NOMO-1 treated with dmso at 0.1 percent for 144 hours (cell line): ENCODE measurements around the gene HPSE2.
"Not testable (repeated sequence)": the region's sequence is repeated elsewhere in the genome, so short reads cannot be mapped to it uniquely, and the experiment has no call there.

Experiments
- DNase-seq: peaks from one replicate; lab custom pipeline; 2025; ENCODE audit not compliant: unreplicated experiment; lab: John Stamatoyannopoulos, UW

Gene HPSE2

DNA sequence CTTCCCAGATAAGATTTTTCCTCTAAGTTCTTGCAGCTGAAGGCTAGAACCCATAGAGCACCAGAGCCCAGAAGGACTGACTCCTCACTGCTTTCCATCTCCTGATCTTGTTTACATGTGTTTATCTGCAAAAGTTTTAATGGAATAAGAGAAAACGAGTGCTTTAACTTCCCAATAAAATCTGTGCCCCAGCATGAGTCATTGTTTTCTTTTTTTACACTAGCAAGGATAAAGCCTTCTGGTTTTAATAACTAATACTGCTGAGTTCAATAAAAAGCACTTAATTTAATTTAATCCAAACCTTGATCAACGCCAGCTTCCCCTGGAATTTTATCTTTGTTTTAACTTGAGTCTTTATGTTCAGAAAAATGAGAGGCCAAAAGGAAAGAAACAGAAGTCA lies 227.6 kb downstream of the HPSE2 start:
- no peak for DNase-seq

DNA sequence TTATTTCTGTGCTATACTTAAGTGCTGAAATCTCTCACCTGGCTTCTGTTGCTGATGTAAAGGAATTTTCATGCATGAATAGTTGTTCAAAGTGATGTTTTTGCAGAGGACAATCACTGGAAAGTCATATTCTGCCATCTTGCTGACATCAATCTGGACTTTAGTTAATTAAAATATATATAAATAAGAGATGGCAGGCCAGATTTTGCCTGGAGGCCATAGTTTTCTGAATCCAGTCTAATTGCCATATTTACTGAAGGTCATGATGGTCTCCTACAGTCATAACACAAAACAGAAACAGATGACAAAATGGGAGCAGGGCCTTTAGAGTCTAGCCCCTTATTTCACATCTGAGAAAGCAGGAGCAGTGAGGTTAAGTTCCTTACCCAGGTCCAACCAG lies 228.2 kb downstream of the HPSE2 start:
- no peak for DNase-seq

DNA sequence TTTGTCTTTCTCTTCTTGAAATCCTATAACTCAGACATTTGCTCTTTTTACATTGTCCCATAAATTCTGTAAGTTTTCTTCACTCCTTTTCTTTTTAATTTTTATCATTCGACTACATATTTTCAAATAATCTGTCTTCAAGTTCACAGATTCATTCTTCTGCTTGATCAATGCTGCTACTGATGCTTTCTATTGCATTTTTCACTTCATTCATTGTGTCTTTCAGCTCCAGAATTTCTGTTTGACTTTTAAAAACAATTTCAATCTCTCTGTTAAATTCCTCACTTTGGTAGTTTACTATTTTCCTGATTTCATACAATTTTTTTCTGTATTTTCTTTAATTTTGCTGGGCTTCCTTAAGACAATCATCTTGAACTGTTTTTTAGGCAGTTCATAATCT lies 230.4 kb downstream of the HPSE2 start:
- DNase-seq, result no peak

DNA sequence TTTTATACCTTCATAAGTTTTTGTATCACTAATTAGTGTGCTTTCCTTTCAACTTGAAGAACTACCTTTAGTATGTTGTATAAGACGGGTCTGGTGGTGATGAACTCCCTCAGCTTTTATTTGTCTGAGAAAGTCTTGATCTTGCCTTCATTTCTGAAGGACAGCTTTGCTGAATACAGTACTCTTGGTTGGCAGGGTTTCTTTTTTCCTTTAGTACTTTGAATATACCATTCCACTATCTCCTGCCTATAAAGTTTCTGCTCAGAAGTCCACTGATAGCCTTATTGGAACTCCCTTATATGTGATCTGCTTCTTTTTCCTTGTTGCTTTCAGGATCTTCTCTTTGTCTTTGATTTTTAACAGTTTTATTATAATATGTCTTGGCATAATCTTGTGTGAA lies 230.9 kb downstream of the HPSE2 start:
- DNase-seq, result no peak

DNA sequence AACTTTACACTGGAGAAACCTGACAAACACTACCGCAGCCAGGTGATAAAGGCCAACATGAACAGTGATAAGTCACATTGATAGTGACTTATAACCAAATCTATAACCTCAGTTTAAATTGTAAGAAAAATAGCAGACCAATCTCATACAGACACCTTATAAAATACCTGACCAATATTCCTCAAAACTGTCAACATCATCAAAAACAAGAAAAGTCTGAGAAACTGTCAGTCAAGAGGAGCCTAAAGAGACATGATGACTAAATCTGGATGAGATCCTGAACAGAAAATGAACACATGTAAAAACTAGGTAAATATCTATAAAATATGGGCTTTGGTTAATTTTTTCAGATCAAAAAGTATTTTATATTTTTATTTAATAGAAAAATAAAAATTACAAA lies 233.3 kb downstream of the HPSE2 start:
- no peak for DNase-seq

DNA sequence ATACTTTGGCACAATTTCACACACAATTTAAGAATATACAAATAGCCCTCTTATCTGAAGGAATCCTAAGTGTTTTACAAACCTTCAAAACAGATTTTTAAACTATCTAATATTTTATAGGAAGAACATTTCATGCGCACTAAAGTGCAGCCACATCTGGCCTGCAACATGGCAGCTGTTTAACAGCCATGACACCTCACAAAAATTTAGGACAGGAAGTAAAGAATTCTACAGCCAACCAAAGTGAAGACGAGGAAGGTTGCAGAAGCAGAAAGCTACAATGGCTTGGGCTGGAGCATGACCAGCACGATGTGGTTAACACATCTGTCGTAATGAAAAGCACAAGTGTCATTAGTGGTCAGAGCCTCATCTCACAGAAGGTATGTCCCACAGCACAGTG lies 238.1 kb downstream of the HPSE2 start:
- DNase-seq, result no peak

DNA sequence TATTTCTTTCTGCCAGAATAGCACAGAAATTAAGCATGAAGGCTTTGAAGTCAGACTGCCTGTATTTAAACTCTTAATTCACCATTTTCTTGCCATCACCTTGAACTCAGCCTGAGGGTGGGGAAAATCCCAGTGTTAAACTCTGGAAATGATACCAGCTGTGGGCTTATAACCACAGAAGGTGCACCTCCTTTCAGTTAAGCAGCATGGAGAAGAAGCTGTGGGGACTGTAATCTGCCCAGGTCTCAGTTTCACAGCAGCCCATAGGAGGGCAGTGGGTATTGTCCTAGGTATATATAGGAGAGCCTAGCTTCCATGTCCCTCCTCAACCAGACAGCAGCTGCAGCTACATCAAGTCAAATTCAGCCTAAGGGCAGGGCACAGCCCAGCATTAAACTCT lies 241.6 kb downstream of the HPSE2 start:
- DNase-seq, result no peak

DNA sequence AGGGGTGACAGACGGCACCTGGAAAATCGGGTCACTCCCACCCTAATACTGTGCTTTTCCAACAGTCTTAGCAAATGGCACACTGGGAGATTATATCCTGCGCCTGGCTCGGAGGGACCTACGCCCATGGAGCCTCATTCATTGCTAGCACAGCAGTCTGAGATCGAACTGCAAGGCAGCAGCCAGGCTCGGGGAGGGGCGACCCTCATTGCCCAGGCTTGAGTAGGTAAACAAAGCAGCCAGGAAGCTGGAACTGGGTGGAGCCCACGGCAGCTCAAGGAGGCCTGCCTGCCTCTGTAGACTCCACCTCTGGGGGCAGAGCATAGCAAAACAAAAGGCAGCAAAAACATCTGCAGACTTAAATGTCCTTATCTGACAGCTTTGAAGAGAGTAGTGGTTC lies 251.9 kb downstream of the HPSE2 start:
- not testable (repeated sequence) for DNase-seq

DNA sequence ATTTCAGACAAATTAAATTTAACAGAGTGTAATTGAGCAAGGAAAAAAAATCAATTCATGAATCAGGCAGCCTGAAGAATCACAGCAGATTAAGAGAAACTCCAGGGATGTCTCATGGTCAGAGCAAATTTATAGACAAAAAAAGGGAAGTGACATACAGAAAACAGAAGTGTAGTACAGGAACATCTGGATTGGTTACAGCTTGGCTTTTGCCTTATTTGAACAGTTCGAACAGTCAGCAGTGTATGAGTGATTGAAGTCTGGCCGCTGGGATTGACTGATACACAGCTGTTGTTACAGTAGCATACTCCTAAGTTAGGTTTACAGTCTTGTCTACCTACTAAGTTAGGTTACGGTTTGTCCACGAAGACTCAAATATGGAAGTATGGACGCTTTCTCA lies 255.3 kb downstream of the HPSE2 start:
- peak; percentile 51 for DNase-seq

DNA sequence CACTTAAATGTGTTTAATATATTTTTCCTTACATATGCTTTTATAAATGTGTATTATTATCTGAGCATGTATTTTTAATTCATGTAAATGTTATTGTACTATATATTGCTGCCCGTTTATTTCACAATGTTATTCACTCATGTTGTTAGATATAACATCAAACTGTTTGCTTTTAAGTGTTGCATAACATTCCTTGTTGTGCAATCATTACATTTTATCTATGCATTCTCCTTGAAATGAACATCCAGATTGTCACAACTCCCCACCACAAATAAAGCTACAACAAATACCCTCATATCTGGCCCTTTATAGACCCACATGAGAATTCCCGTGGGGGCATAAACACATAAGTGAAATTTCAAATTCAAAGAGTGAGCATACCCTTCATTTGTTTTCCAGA lies 264.2 kb downstream of the HPSE2 start:
- no peak for DNase-seq

DNA sequence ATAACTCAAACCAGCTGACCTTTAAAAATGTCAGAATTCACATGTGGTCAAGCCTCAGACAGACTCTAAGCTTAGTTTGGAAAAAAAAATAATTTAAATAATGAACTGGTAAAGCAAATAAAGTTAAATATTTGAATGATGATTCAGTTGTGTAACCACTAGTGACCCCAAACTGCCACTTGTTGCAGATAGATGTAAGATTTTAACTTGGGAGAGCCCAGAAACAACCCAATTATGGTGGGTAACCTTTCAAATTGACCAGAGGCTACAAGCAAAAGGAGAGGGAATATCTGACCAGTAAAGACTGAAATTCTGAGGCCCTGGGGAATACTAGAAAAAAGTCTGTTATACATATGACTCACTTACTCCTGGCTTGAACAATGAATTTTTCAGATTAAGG lies 268.1 kb downstream of the HPSE2 start:
- DNase-seq, result no peak

DNA sequence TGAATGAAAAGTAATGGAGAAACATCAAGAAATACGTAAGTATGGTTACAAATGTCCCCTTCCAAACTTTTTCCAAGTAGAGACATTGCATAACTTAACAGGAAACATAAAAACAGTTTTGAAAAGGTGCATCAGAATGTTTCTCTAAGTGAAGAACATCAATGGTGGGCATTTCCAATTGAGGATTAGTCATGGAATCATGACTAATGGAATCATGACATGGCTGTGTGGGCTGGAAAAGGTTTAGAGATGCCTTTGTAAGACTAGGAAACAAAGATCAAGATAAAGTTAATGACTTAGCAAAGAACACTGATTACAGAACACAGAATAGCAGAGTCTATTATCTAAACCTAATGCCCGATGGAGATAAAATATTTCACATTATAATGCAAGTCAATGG lies 272.0 kb downstream of the HPSE2 start:
- DNase-seq, result no peak

DNA sequence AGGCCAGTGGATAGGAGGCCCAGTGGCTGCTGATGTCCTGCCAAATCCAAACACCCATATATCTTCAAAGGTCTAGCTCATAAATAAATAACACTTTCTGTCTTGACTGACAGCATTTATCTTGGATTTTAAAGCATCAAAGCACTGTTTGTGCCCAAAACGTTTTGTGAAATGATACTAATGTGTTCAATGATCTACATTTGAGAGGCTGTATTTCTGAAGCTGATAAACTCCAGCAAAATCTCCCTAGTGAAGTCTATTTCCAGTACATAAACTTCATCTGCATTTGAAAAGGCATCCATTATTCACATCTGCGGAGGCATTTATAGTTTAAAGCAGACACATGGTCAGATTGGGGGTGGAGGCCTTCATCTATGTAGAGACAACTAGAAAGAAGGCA lies 276.3 kb downstream of the HPSE2 start:
- no peak for DNase-seq

DNA sequence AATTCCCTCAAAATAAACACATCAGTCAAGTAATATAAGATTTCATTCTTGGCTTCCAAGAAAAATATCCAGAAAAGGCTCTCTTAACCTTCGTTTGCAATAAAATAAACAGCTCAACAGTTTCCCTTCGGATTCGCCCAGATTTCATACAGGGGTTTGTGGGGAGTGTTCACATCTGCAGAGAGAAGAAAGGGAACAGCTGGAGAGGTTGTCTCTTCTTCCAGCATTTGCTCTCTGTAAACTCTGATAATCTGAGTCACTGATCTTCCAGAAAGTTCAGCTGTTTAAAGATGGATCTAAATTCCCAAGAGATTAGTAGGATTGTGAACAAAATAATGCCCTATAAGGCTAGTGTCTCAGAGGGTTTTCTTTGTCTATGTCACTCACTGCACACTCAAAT lies 277.9 kb downstream of the HPSE2 start:
- DNase-seq, result no peak

DNA sequence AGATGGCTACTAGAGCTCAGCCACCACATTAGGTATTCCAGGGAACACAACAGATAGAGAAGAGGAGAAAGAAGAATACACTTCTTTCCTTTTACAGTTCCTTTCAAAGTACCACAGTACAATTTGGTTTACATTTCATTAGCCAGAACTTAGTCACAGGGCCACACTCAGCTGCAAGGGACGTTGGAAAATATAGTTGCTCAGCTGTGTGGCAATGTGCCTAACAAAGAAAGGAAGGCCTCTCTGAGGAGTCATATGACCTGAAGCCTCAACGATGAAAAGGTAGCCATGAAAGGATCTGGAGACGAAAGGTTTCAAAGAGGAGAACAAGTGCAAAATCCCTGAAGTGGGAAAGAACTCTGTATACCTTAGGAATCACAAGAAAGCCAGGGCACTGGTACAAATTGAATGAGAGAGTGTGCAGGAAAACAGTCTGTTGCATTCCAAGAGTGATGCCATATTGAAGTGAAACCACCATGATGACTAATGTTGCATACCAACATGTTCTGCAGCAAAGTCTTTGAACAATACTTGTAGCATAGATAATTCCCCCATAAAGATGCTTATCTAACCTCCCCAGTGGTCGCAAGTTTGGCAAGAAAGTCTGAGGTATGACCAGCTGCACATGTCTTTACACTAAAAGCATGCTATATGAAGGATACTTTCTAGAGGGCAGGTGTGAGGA lies 278.9 kb downstream of the HPSE2 start:
- DNase-seq, result no peak

DNA sequence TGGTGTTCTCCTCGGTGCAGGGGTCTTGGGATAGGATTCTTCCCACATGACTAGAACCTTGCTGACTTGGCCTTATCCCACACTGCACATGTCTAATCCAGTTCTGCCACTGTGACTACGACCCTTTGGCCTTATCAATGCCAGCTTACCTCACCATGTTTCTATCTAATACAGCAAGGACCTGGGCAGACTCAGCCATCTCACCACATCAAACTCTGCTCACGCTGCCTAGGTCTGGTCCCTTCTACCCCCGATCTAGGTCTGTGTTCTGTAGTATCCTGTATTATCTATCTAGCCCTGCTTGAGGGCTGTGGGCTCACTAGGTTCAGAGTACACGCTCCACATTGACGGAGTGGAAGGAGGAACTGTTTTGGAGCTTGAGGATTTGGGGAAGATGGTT lies 282.4 kb downstream of the HPSE2 start:
- DNase-seq, result no peak

DNA sequence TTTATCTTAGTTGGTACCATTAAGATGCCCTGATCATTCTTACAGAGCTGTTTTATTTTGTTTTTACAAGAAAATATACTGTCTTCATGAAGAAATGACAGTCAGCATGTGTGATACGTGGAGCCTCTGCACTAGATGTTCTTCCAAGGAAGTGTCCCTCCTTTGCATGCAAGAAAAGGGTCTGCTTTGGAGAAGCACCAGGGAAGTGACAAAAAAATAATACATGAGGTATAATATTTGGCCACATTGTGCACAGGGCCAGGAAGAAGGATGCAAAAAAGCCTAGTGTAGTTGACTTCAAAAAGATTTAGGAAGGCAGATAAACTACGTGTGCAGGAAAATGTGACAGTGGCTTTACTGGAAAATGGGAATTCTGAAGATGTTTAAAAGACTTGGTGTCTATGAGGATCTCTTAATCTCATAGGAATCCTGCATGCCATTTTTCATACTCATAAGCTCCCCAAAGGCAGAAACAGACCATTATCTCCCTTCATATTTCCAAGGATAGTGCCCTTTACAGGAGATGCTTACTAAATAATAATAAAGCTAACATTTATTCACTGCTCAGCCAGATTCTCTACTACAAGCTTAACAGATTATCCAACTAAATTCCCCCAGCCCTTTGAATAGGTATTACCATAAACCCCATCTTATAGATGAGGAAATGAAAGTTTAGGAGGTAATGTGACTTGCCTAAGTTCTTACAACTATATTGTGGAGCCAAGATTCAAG lies 284.2 kb downstream of the HPSE2 start:
- no peak for DNase-seq

DNA sequence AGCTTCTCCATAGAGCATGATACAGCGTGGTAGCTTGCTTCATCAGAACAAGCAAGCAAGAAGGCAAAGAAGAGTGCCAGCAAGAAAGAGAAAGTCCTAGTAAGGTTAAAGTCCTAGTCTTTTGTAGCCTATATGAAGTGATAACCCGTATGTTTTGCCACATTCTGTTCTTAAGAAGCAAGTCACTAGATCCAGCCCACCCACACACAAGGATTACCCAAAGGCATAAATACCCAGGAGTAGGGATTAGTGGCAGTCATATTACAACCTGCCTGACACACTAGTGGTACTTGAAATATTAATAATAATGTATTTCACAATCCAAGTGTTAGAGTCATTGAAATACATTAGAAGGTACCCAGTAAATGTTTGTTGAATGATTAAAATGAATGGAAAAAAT lies 285.5 kb downstream of the HPSE2 start:
- DNase-seq, result no peak

DNA sequence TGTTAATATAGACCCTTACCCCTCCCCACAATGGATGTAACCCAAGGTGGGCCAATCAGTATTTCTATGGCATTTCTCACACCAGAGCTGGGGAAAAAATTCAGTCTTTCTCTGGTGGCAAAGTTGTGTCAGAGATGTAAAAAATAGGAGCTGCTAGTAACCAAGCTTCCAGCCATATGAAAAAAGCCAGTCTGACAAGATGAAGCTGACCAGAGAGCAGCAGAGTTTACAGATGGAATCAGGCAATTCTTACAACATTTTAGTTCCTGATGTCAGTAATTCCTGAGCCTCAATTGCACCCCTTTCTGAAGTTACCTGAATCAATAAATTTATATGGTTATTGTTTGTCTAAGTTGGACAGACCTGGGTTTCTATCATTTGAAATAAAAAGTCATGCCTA lies 286.3 kb downstream of the HPSE2 start:
- no peak for DNase-seq

DNA sequence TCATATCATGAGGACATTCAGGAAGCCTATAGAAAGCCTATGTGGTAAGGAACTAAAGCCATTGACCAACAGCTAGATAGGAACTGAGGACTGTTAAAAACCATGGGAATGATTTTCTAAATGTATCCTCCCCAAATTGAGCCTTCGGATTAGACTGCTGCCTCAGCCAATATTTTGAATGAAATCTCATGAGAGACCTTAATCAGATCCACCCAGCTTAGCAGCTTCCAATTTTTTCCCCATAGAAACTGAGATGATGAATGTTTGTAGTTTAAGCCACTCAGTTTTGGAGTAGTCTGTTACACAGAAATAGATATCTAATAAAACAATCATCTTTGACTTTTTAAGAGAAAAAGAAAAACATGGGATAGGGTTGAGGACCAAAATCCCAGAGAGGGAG lies 292.0 kb downstream of the HPSE2 start:
- DNase-seq, result no peak

DNA sequence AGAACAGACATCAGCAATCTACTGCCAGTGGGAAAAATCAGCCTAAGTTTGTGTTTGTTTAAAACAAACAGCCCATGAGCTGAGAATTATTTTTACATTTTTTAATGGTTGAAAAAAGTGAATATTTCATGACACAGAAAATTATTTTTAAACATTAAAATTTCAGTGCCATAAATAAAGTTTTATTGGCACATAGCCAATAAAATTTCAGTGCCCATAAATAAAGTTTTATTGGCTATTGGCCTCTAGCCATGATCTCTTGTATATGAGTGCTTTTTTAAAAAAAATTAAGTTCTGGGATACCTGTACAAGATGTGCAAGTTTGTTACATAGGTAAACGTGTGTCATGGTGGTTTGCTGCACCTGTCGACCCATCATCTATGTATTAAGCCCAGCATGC lies 305.9 kb downstream of the HPSE2 start:
- no peak for DNase-seq

DNA sequence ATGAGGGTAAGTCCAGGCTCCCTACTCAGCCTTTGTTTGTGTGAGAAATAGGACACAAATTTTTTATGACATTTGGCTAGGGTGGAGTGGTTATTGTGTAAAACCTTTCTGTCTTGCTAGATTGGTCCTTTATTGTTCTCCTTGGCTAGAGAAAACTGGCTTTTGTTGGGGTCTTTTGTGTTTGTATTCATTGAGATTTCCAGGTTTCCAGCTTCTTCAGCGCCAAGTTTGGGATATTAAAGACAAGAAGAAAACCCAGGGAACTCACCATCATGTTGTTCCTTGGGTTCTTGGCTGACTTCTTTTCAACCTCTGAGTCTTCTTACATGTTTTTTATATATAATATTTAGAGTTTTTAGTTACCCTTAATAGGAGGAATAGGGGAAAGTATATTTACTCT lies 310.0 kb downstream of the HPSE2 start:
- no peak for DNase-seq

DNA sequence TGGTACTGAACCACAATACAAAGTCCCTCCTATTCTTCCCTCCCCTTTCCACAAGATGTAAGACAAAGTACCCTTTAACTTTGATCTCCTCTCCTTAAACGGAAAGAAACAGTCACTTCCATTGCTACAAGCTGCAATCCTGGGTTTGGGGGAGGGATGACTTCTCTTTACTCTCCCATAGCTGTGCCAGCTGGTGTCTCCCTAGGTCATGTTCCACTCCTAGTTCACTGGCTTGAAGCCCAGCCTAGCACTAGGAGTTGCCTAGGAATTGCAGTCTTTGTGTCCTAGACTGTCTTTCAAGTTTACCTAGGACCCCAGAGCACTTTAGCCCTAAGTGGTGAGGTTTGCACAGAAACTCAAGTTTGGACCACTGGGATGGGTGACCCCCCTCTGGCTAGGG lies 311.1 kb downstream of the HPSE2 start:
- no peak for DNase-seq
